Hypothalamus (tissue), 51 donors: Measurements from ENCODE around the gene SMIM21.

ENCODE experiments used
- DNase-seq, 51 donors: peaks; one replicate each; lab custom pipeline; 2025; lab: John Stamatoyannopoulos, UW

SMIM21 gene

GRCh38 chr18:75427603-75428002 lies at the start of gene SMIM21:
Gene SMIM21 (minus strand): TSS chr18:75427703. CDS start chr18:75427563, 140 bp downstream.
- no peak for DNase-seq

DNA sequence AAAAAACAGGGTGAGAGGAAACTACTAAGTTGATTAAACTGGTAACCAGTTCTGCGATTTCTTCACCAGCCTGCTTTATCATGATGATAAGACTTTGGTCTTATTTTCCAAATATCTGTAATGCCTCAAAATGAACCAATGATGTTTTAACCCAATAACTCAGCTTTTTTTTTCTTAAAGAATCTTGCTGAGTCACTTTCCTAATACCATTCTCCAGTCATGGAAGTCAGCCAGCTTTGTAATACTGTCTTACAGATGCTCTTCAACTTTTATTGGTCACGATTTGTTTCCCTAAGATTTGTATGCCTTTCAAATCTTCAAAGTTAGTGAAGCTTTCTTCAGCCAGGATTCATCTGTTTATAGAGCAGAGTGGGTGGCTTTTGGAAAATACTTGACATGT lies 47.7 kb upstream of the SMIM21 start:
- DNase-seq = no peak

DNA sequence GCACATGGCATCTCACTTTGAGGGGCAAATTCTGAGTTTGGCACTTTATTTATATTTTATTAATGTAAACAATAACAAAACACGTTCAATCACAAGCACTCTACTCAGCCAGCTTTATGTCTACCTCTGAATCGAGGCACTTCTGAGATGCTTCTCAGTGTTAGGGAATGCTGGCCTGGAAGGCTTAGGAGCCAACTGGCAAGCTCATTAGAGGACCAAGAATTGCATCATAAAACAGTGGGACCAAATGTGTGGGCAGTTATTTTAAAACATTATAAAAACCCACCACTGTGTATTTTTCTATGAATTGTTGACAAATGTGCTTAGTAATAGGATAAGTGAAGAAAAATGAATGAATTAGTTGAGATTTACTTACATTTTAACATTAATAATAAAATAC lies 46.8 kb upstream of the SMIM21 start:
- DNase-seq = no peak

- no peak for DNase-seq
These were observed 45.8 kb upstream of the SMIM21 start for GRCh38 chr18:75473316-75473715.

GRCh38 chr18:75472906-75473305 lies 45.4 kb upstream of the SMIM21 start:
- DNase-seq = no peak

- no peak for DNase-seq
These were observed 44.9 kb upstream of the SMIM21 start for GRCh38 chr18:75472396-75472795.

DNA sequence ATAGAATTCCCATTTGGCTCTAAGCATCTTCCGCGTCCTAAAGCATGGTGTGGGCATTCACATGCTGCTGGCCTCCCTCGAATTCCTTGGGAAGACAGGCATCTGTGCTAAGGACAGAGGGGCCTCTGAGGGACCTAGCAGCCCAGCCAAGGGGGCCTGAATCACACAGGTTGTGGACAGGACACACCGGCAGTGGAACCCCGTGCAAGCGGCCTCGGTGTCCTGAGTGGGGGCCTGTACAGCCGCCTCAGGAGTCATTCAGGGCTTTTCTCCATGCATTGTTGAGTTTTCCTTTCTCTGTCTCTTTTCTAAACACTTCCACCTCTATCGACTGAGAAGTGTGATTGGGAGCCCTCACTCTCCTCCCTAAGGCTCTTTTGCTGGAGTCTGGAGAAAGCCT lies 44.3 kb upstream of the SMIM21 start:
- DNase-seq = no peak

DNA sequence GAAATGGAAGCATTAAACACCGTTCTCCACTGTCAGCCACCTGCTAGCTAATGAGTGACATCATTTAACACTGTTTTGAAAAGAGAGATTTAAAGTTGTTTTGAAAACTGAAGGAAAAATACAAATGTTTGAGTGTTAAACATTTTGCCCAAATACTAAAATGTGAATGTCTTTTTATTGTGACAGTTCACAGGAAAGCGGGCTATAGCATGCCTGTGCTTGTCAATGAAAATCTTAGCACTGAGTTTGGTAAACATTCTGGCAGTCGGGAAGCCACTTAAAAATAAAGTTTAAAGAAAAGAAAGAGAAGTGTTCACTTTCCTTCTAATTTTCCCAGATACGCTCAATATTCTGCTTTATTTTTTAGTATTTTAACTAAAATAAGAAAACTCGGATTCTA lies 40.3 kb upstream of the SMIM21 start:
- DNase-seq = no peak

DNA sequence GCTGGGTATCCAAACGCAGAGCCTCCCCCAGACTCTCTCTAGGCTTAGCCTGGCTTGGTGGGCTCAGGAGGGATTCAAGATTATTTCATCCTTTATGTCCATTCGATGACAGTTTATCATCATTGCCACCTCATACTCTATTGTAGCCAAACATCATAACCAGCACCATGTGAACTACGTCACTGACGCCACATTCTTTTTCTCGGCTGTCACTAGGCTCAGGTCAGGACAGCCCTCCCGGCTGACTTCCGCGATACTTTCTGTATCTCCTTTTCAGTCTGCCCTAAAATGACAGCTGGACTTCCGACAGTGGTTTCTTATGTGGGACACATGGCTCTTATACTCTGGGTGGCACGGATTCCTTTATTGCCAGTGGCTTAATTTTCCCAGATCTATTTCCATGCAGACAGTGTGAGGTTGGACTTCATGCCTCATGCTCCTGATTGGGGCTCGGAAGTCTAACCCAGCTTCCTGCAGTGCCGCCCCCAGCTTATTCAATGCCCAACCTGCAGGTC lies 39.8 kb upstream of the SMIM21 start:
- no peak for DNase-seq

- no peak for DNase-seq
These were observed 36.9 kb upstream of the SMIM21 start for GRCh38 chr18:75464356-75464755.

GRCh38 chr18:75462178-75462832 lies 34.8 kb upstream of the SMIM21 start:
- no peak for DNase-seq

GRCh38 chr18:75456199-75456631 lies 28.7 kb upstream of the SMIM21 start:
- no peak for DNase-seq

DNA sequence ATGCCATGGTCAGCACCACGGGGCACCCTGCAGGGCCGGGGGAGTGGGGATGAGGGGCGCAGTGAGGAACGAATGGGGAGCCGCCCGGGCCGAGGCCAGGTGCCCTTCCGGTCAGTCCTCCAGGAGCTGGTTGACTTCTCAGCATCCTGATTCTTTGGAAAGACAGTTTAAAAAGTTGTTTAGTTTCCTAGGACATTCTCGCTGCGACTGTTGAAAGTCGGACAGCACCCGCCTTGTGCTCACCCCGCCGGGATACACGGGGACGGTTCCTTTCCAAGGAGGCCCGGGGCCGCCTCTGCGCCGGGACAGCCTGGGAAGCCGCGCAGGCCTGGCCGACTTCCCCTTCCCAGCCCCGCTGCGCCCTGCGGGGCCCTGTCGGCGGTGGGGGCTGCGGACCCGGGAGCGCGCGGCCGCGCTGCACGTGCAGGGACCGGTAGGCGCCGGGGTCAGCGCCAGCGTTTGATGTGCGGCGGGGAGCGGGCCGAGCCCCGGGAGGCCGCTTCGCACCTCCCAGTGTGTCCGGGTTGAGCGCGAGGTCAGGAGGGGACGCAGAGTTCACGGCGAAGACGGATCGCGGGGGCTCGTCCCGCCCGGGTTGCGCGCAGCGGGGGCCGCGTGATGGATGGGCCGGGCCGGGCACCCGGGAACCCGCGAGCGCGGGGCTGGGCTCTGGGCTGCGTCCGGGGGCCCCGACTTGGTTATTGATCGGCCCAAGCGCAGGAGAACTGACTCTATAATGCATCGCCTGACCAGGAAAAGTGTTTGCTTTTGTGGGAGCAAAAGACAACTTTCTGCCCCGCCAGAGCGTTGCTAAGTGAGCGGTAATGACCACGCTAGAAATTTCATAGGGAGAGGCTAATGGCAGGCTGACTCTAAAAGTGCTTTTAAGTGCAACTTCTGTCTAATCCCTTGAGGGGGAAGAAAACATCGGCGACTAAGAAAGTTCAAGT lies 28.0 kb upstream of the SMIM21 start:
- DNase-seq = peak in 18 of 51 donors; percentile 7 to 56 (median 14)

- DNase-seq = no peak
These were observed 26.7 kb upstream of the SMIM21 start for GRCh38 chr18:75454022-75454795.

DNA sequence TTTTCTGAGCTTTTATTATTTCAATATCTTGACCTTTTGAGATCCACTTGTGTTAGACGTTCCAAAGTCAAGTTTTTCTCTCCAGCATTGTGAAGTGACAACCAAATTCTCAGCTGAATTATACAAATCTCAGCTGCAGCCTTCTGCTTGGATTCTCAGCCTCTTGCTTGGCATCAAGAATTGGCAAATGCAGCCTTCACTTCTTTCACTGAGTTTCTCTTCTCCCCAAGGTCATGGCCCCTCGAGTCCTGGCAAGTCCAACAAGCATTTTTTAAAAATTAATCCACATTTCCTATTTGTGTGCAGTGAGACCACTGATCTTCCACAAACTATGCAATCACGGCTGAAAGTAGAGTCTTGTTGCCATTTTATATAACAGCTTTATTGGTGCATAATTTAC lies 23.4 kb upstream of the SMIM21 start:
- no peak for DNase-seq

DNA sequence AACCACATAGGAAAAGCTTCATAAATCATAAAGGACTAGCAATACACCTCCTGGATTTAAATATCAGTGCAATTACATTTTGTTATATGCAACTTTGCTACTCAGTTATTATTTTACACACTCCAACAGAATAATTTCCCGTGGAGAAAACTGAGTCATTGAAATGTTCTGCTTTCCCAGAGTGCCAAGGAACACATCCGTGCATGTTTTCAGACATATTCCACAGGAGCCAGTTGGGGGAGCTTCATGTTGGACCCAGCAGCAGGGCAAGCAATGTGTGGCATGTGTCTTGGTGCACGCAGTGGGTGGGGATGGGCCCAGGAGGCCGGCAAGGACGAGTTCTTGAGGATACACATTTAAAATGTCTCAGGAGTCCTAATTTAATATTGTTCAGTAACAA lies 14.4 kb upstream of the SMIM21 start:
- no peak for DNase-seq

- DNase-seq = no peak
These were observed 11.8 kb upstream of the SMIM21 start for GRCh38 chr18:75439348-75439747.

- no peak for DNase-seq
These were observed 11.4 kb upstream of the SMIM21 start for GRCh38 chr18:75438891-75439290.

- no peak for DNase-seq
These were observed 10.5 kb upstream of the SMIM21 start for GRCh38 chr18:75437979-75438378.

GRCh38 chr18:75433098-75433497 lies 5.6 kb upstream of the SMIM21 start:
- DNase-seq = no peak

DNA sequence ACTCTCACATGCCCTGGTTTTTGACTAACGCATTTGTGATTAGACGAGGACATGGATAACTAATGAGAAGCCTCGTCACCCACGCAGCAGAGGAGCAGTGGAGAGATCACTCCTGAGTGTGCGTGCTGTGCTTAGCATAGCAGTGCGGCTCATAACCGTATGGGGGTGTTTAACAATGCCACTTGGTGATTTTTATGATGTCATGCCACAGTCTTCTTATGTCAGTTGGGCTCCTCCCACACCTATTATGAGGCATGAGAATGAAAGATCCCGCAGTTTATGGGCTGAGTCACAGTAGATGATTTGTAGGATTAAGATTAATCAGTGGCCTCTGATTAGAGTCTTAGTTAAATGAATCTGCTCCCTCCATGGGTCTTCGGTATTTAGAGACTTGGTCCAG lies 2.5 kb upstream of the SMIM21 start:
- peak in 1 of 51 donors; percentile 6 for DNase-seq
